ENCODE measurements around the gene SECISBP2.

- no peak for TF ChIP-seq EZH2 (IDR thresholded peaks at IDR 0.05; ENCODE audit: borderline replicate concordance)
- TF ChIP-seq CTCF (IDR thresholded peaks at IDR 0.05; ENCODE audit: poor library complexity), result no peak
These were observed 50.2 kb downstream of the SECISBP2 start for GRCh38 chr9:89368550-89368949.
